Measurements from ENCODE around the gene TMEM253.

The TMEM253 gene

DNA sequence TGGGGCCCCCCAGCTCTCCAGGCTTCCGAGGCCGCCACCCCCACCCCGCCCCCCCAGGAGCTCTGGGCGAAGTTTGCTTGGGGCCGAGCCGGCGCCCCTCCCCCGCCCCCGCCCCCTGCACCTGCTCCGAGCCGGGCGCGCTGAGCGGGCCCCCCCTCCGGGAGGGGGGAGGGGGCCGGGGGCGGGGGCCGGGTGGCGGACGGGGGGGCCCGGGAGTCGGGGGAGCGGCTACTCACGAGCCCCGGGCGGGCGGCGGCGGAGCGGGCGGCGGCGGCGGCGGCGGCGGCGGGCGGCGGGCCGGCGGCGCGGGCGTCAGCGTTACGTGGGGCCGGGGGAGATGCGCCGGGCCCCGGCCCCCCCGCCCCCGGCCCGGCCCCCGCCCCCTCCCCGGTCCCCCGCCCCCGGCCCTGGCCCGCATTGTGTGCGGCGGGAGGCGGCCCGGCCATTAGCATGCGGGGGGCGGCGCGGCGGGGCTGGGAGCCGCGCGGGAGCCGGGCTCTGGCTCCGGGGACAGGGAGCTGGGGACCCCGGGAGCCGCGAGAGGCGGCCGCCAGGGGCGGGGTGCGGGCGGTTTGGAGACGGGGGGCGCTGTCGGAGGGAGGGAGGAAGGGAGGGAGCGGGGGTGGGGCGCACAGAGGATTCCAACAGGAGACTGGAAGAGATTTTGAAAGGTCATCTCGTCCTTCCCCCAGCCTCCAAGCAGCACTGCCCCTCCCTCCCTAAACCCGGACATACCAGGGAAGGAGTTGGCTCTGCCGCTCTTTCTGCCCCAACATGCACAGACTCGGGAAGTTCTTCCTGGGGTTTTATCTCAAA is 2.6 kb upstream of the TMEM253 start, which contains the start of gene ZNF219 (continued):
- no peak for TF ChIP-seq ZFP3 (tag by site-specific recombination; IDR thresholded peaks at IDR 0.05; ENCODE audit: low read depth)
- TF ChIP-seq SP2 (tag by site-specific recombination; IDR thresholded peaks at IDR 0.05): peak; percentile 65
- TF ChIP-seq ZNF791 (tag by site-specific recombination; IDR thresholded peaks at IDR 0.05): no peak
- peak; percentile 41 for TF ChIP-seq GLIS1 (tag by site-specific recombination; IDR thresholded peaks at IDR 0.05)
- peak; percentile 41; the same call in 1 of the 2 replicates for TF ChIP-seq ZBTB20 (tag by site-specific recombination; IDR thresholded peaks at IDR 0.05)
- peak; percentile 66; the same call in 1 of the 2 replicates for TF ChIP-seq ZNF610 (tag by site-specific recombination; IDR thresholded peaks at IDR 0.05; ENCODE audit: borderline replicate concordance)

DNA sequence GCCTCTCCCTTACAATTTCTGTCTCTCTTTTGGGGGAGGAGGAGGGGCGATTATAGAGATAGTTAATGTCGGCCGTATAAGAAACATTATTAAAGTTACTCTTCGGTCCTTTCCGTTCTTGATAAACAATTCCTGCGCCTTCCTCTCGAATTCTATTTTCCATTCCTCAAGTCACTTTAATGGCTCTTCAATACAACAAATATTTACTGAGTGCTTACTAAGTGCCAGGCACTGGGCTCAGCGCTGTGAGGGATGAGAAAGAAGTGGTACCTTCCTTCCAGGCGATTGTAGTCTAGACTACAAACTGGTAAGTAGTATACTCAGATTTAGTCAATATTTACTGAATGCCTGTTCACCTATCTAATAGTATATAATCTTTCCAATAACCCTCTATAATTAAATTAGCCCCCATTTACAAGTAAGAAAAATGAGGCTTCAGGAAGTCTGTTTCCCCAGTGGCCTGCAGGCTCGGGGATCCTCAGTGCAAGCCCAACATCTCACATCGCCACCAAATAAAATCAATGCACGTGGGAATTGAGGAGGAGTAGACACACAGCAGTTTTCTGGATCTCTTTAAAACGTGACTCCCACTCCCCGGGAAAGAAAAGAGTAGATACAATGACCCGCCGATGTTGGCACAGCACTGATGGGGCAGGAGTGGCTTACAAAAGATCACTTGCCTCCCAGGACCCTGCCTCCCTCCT is 1.8 kb upstream of the TMEM253 start:
- H3K27ac ChIP-seq (ENCODE audit: extremely low read depth, low read depth, low read length): peak overlapping the region; percentile 51; the same call in 1 of the 2 replicates
- peaks cover 19% of the 10 kb centered on the region for H3K4me1 ChIP-seq (ENCODE audit: control insufficient read depth, insufficient read depth, low read length)
- H3K9me3 ChIP-seq (ENCODE audit: control insufficient read depth, insufficient read depth, low read depth, low read length): no peaks in the 10 kb centered on the region
- POLR2A ChIA-PET: interaction anchor here (0.9 to 2.9 kb wide), 3 partner anchors 10 to 28 kb away, joined by 4 to 18 read pairs (median 4); partner anchors contain the start of gene ARHGEF40
- TF ChIP-seq ZNF266 (tag by site-specific recombination; IDR thresholded peaks at IDR 0.05; ENCODE audit: low read depth) (no peak), ZNF175 (tag by site-specific recombination; IDR thresholded peaks at IDR 0.05) (no peak), EGR2 (tag by site-specific recombination; IDR thresholded peaks at IDR 0.05; ENCODE audit: low read depth) (peak; percentile 60; the same call in 1 of the 2 replicates), ZBTB17 (tag by site-specific recombination; IDR thresholded peaks at IDR 0.05) (0 out of 2 replicates have a peak, but pooled peaks have one; percentile 19), ZXDB (tag by site-specific recombination; IDR thresholded peaks at IDR 0.05) (0 out of 2 replicates have a peak, but pooled peaks have one; percentile 28), ZFHX2 (tag by site-specific recombination; conservative IDR thresholded peaks at IDR 0.05) (peak; percentile 50), ZFP37 (tag by site-specific recombination; IDR thresholded peaks at IDR 0.05) (no peak)
- TF ChIP-seq, protein P1, sequence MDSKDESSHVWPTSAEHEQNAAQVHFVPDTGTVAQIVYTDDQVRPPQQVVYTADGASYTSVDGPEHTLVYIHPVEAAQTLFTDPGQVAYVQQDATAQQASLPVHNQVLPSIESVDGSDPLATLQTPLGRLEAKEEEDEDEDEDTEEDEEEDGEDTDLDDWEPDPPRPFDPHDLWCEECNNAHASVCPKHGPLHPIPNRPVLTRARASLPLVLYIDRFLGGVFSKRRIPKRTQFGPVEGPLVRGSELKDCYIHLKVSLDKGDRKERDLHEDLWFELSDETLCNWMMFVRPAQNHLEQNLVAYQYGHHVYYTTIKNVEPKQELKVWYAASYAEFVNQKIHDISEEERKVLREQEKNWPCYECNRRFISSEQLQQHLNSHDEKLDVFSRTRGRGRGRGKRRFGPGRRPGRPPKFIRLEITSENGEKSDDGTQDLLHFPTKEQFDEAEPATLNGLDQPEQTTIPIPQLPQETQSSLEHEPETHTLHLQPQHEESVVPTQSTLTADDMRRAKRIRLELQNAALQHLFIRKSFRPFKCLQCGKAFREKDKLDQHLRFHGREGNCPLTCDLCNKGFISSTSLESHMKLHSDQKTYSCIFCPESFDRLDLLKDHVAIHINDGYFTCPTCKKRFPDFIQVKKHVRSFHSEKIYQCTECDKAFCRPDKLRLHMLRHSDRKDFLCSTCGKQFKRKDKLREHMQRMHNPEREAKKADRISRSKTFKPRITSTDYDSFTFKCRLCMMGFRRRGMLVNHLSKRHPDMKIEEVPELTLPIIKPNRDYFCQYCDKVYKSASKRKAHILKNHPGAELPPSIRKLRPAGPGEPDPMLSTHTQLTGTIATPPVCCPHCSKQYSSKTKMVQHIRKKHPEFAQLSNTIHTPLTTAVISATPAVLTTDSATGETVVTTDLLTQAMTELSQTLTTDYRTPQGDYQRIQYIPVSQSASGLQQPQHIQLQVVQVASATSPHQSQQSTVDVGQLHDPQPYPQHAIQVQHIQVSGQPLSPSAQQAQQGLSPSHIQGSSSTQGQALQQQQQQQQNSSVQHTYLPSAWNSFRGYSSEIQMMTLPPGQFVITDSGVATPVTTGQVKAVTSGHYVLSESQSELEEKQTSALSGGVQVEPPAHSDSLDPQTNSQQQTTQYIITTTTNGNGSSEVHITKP (tag by site-specific recombination; IDR thresholded peaks at IDR 0.05): peak; percentile 82
- TF ChIP-seq, protein P2, sequence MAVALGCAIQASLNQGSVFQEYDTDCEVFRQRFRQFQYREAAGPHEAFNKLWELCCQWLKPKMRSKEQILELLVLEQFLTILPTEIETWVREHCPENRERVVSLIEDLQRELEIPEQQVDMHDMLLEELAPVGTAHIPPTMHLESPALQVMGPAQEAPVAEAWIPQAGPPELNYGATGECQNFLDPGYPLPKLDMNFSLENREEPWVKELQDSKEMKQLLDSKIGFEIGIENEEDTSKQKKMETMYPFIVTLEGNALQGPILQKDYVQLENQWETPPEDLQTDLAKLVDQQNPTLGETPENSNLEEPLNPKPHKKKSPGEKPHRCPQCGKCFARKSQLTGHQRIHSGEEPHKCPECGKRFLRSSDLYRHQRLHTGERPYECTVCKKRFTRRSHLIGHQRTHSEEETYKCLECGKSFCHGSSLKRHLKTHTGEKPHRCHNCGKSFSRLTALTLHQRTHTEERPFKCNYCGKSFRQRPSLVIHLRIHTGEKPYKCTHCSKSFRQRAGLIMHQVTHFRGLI (tag by site-specific recombination; IDR thresholded peaks at IDR 0.05): peak; percentile 63; the same call in 1 of the 2 replicates
- H3K4me3 ChIP-seq (ENCODE audit: low read depth, low read length): peak overlapping the region; percentile 56
- H3K36me3 ChIP-seq (ENCODE audit: control insufficient read depth in 2 of 2, insufficient read depth in 1 of 2, low read length in 2 of 2): no peaks in the 10 kb centered on the region
- CTCF ChIA-PET: interaction anchor here (0.5 to 10.4 kb wide), 6 partner anchors 9 to 412 kb away, joined by 3 to 131 read pairs (median 4); partner anchors contain the start of genes METTL3 and RNASE8

DNA sequence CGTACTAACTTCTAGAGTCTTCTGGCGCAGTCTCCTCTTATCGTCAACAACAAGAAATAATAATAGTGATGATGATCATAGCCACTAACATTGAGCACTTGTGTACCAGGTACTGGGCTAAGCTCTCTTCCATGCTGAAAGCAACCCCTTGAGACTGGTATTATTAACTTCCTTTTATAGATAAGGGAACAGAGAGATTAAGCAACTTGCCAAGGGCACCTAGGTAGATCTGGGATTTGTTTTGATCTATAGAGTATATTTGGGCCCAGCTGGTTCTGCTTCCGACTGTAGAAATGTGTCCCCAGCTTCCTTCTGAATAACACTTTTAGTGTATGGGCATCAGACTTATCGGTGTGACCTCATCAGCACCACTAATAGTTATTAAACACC is 1.3 kb upstream of the TMEM253 start:
- ChIA-PET POLR2A (no interaction called here), CTCF (interaction anchor here (0.5 to 10.4 kb wide), 8 partner anchors 9 to 412 kb away, joined by 3 to 131 read pairs (median 4); partner anchors contain the start of genes METTL3 and RNASE8)
- Histone ChIP-seq H3K27ac (ENCODE audit: extremely low read depth, low read depth, low read length) (peak overlapping the region; percentile 51; the same call in 1 of the 2 replicates), H3K4me3 (ENCODE audit: low read depth, low read length) (peak overlapping the region; percentile 56; the same call in 1 of the 2 replicates), H3K36me3 (ENCODE audit: control insufficient read depth in 2 of 2, insufficient read depth in 1 of 2, low read length in 2 of 2) (no peaks in the 10 kb centered on the region), H3K4me1 (ENCODE audit: control insufficient read depth, insufficient read depth, low read length) (peaks cover 16% of the 10 kb centered on the region), H3K9me3 (ENCODE audit: control insufficient read depth, insufficient read depth, low read depth, low read length) (no peaks in the 10 kb centered on the region)
- TF ChIP-seq ZNF571 (tag by site-specific recombination; IDR thresholded peaks at IDR 0.05): no peak
- TF ChIP-seq, protein P3, sequence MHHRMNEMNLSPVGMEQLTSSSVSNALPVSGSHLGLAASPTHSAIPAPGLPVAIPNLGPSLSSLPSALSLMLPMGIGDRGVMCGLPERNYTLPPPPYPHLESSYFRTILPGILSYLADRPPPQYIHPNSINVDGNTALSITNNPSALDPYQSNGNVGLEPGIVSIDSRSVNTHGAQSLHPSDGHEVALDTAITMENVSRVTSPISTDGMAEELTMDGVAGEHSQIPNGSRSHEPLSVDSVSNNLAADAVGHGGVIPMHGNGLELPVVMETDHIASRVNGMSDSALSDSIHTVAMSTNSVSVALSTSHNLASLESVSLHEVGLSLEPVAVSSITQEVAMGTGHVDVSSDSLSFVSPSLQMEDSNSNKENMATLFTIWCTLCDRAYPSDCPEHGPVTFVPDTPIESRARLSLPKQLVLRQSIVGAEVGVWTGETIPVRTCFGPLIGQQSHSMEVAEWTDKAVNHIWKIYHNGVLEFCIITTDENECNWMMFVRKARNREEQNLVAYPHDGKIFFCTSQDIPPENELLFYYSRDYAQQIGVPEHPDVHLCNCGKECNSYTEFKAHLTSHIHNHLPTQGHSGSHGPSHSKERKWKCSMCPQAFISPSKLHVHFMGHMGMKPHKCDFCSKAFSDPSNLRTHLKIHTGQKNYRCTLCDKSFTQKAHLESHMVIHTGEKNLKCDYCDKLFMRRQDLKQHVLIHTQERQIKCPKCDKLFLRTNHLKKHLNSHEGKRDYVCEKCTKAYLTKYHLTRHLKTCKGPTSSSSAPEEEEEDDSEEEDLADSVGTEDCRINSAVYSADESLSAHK (tag by site-specific recombination; IDR thresholded peaks at IDR 0.05): no peak
- TF ChIP-seq ZNF239 (tag by site-specific recombination; IDR thresholded peaks at IDR 0.05): no peak
- no peak for TF ChIP-seq HOXA7 (CRISPR knock-in tag; IDR thresholded peaks at IDR 0.05; ENCODE audit: borderline replicate concordance)
- TF ChIP-seq ZNF561 (tag by site-specific recombination; IDR thresholded peaks at IDR 0.05; ENCODE audit: borderline replicate concordance): no peak
- TF ChIP-seq ZNF423 (tag by site-specific recombination; IDR thresholded peaks at IDR 0.05): no peak
- TF ChIP-seq, protein P4, sequence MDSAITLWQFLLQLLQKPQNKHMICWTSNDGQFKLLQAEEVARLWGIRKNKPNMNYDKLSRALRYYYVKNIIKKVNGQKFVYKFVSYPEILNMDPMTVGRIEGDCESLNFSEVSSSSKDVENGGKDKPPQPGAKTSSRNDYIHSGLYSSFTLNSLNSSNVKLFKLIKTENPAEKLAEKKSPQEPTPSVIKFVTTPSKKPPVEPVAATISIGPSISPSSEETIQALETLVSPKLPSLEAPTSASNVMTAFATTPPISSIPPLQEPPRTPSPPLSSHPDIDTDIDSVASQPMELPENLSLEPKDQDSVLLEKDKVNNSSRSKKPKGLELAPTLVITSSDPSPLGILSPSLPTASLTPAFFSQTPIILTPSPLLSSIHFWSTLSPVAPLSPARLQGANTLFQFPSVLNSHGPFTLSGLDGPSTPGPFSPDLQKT (IDR thresholded peaks at IDR 0.05; ENCODE audit: borderline replicate concordance, low read depth, low read length): no peak

All from HEK293 (cell line).